NCI-H2081 treated with DMSO at 0.1 percent for 48 hours (cell line): ENCODE measurements around the gene TLDC2.
A peak's percentile ranks its signal among the peaks of the same experiment; 100 is the strongest.
"Not testable (repeated sequence)": the region's sequence is repeated elsewhere in the genome, so short reads cannot be mapped to it uniquely, and the experiment has no call there.

ENCODE experiments used
- DNase-seq: peaks from one replicate; lab custom pipeline; 2025; lab: John Stamatoyannopoulos, UW

TLDC2 gene

GRCh38 chr20:36875702-36876472, at the start of gene TLDC2:
Gene TLDC2 (plus strand): TSS chr20:36876138. CDS start chr20:36876175, 37 bp downstream.
- DNase-seq: no peak

- DNase-seq: no peak
These were observed 49.2 kb upstream of the TLDC2 start for GRCh38 chr20:36826554-36827244.

- no peak for DNase-seq
These were observed 48.2 kb upstream of the TLDC2 start for GRCh38 chr20:36827541-36828279.

- no peak for DNase-seq
These were observed 44.9 kb upstream of the TLDC2 start for GRCh38 chr20:36830791-36831691.

- no peak for DNase-seq
These were observed 43.1 kb upstream of the TLDC2 start for GRCh38 chr20:36832791-36833190.

GRCh38 chr20:36833275-36834020, 42.5 kb upstream of the TLDC2 start:
- DNase-seq: no peak

GRCh38 chr20:36835025-36835424, 40.9 kb upstream of the TLDC2 start:
- no peak for DNase-seq

- peak; percentile 59 for DNase-seq
These were observed 40.3 kb upstream of the TLDC2 start for GRCh38 chr20:36835453-36836198.

- no peak for DNase-seq
These were observed 39.2 kb upstream of the TLDC2 start for GRCh38 chr20:36836591-36837269.

GRCh38 chr20:36838376-36838775, 37.6 kb upstream of the TLDC2 start:
- DNase-seq: not testable (repeated sequence)

- DNase-seq: no peak
These were observed 36.8 kb upstream of the TLDC2 start for GRCh38 chr20:36839150-36839549.

GRCh38 chr20:36841030-36841429, 34.9 kb upstream of the TLDC2 start:
- not testable (repeated sequence) for DNase-seq

GRCh38 chr20:36845288-36845971, 30.5 kb upstream of the TLDC2 start:
- DNase-seq: no peak

- no peak for DNase-seq
These were observed 28.8 kb upstream of the TLDC2 start for GRCh38 chr20:36847009-36847709.

GRCh38 chr20:36847710-36848040, 28.3 kb upstream of the TLDC2 start:
- no peak for DNase-seq

- DNase-seq: no peak
These were observed 27.8 kb upstream of the TLDC2 start for GRCh38 chr20:36848078-36848660.

- DNase-seq: no peak
These were observed 27.3 kb upstream of the TLDC2 start for GRCh38 chr20:36848677-36849076.
